Erythroblast (primary cell): Measurements from ENCODE around the gene KCNMA1.

ENCODE experiments used
- DNase-seq, 2 experiments: peaks; one replicate each; lab custom pipeline; 2025; lab: John Stamatoyannopoulos, UW
- GATA1 ChIP-seq: IDR thresholded peaks from 2 replicates; pipeline ENCODE4 v1.6.1; 2011; ENCODE audit warnings: low read depth, mild to moderate bottlenecking, control low read depth, low read length, moderate library complexity
- POLR2A ChIP-seq: IDR thresholded peaks from 2 replicates; pipeline ENCODE4 v1.6.1; 2011; ENCODE audit warnings: mild to moderate bottlenecking, low read length

KCNMA1 gene

GRCh38 chr10:77233466-77233865 is 404.1 kb downstream of the KCNMA1 start:
- no peak for DNase-seq
- TF ChIP-seq POLR2A, result no peak
- TF ChIP-seq GATA1, result no peak

GRCh38 chr10:77231884-77232610 is 405.6 kb downstream of the KCNMA1 start:
- DNase-seq, result no peak

GRCh38 chr10:77231375-77231774 is 406.2 kb downstream of the KCNMA1 start:
- no peak for TF ChIP-seq GATA1
- no peak for TF ChIP-seq POLR2A
- no peak for DNase-seq

More at GRCh38 chr10:77231884-77232610, 405.6 kb downstream of the KCNMA1 start:
- TF ChIP-seq POLR2A (no peak), GATA1 (no peak)

GRCh38 chr10:77230194-77230593 is 407.4 kb downstream of the KCNMA1 start:
- no peak for TF ChIP-seq POLR2A
- no peak for TF ChIP-seq GATA1
- DNase-seq, result no peak

GRCh38 chr10:77229704-77230103 is 407.9 kb downstream of the KCNMA1 start:
- TF ChIP-seq POLR2A, result no peak
- TF ChIP-seq GATA1, result no peak
- DNase-seq, result no peak

- TF ChIP-seq GATA1 (no peak), POLR2A (no peak)
- no peak for DNase-seq
Measured at GRCh38 chr10:77228559-77228958, 409.0 kb downstream of the KCNMA1 start.

- no peak for TF ChIP-seq POLR2A
- no peak for TF ChIP-seq GATA1
Measured at GRCh38 chr10:77226853-77227565, 410.6 kb downstream of the KCNMA1 start.

GRCh38 chr10:77226452-77226851 is 411.2 kb downstream of the KCNMA1 start:
- no peak for TF ChIP-seq GATA1
- TF ChIP-seq POLR2A, result no peak
- no peak for DNase-seq

More at GRCh38 chr10:77226853-77227565, 410.6 kb downstream of the KCNMA1 start:
- no peak for DNase-seq

GRCh38 chr10:77226020-77226419 is 411.6 kb downstream of the KCNMA1 start:
- no peak for DNase-seq
- TF ChIP-seq POLR2A, result no peak
- no peak for TF ChIP-seq GATA1

GRCh38 chr10:77223526-77224460 is 413.8 kb downstream of the KCNMA1 start:
- TF ChIP-seq GATA1 (no peak), POLR2A (no peak)
- no peak for DNase-seq

GRCh38 chr10:77220150-77220549 is 417.5 kb downstream of the KCNMA1 start:
- no peak for DNase-seq
- TF ChIP-seq GATA1, result no peak
- no peak for TF ChIP-seq POLR2A

GRCh38 chr10:77219046-77219445 is 418.6 kb downstream of the KCNMA1 start:
- DNase-seq, result no peak
- TF ChIP-seq GATA1, result no peak
- no peak for TF ChIP-seq POLR2A

- DNase-seq, result no peak
- TF ChIP-seq GATA1, result no peak
- TF ChIP-seq POLR2A, result no peak
Measured at GRCh38 chr10:77214799-77215198, 422.8 kb downstream of the KCNMA1 start.

GRCh38 chr10:77212632-77213031 is 425.0 kb downstream of the KCNMA1 start:
- DNase-seq, result no peak
- TF ChIP-seq POLR2A (no peak), GATA1 (no peak)

- no peak for DNase-seq
- TF ChIP-seq GATA1 (no peak), POLR2A (no peak)
Measured at GRCh38 chr10:77210645-77211044, 427.0 kb downstream of the KCNMA1 start.
